ENCODE measurements around the gene CLRN1. TPM values are rescaled to one million over a fixed set of nuclear protein-coding genes. Genes with fewer than 3 reads are reported as not detected.

Gene CLRN1
- total and polyA plus RNA-seq, 2 of the 13 experiments (the other 11 are each of a cell fraction or from before 2014, with no cell fraction given) = not detected

DNA sequence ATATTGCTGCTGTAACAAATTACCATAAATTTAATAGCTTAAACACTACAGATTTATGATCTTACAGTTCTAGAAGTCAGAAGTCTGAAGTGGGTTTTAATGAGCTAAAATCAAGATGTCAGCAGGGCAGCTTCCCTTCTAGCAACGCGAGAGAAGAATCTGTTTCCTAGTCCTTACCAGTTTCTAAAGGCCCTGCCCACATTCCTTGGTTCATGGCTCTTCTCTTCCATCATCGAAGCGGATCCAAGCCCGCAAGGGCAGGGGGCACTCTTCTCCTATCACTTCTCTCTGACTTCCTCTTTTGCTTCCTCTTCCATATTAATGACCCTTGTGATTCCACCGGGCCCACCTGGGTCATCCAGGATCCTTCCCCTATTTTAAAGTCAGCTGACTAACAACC, 83.4 kb downstream of the CLRN1 start (continued):
- TF ChIP-seq, protein P1, sequence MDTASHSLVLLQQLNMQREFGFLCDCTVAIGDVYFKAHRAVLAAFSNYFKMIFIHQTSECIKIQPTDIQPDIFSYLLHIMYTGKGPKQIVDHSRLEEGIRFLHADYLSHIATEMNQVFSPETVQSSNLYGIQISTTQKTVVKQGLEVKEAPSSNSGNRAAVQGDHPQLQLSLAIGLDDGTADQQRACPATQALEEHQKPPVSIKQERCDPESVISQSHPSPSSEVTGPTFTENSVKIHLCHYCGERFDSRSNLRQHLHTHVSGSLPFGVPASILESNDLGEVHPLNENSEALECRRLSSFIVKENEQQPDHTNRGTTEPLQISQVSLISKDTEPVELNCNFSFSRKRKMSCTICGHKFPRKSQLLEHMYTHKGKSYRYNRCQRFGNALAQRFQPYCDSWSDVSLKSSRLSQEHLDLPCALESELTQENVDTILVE (CRISPR knock-in tag; IDR thresholded peaks at IDR 0.05) = no peak
- no peak for TF ChIP-seq JUNB (CRISPR knock-in tag; IDR thresholded peaks at IDR 0.05; ENCODE audit: borderline replicate concordance)
- TF ChIP-seq ZNF230 (CRISPR knock-in tag; IDR thresholded peaks at IDR 0.05) = no peak
- no peak for TF ChIP-seq MXD4 (CRISPR knock-in tag; IDR thresholded peaks at IDR 0.05)
- TF ChIP-seq, protein P2, sequence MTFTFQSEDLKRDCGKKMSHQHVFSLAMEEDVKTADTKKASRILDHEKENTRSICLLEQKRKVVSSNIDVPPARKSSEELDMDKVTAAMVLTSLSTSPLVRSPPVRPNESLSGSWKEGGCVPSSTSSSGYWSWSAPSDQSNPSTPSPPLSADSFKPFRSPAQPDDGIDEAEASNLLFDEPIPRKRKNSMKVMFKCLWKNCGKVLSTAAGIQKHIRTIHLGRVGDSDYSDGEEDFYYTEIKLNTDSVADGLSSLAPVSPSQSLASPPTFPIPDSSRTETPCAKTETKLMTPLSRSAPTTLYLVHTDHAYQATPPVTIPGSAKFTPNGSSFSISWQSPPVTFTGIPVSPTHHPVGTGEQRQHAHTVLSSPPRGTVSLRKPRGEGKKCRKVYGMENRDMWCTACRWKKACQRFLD (CRISPR knock-in tag; IDR thresholded peaks at IDR 0.05; ENCODE audit: borderline replicate concordance) = no peak

DNA sequence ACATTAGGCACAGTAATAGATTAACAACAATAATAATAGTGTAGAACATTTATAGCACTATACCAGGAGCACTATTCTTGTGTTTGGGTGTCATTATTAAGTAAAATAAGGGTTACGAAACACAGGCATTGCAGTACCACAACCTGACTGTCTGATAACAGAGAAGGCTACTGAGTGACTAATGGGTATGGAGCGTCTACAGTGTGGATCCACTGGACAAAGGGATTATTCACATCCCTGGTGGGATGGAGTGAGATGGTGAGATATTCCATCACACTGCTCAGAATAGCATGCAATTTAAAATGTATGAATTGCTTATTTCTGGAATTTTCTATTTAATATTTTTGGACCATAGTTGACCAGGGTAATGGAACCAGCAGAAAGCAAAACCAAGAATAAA, 85.5 kb downstream of the CLRN1 start:
- no peaks in the 10 kb centered on the region for H3K9me3 ChIP-seq (ENCODE audit: low read length)
- H3K36me3 ChIP-seq (replicated peaks in 1 of 2; ENCODE audit: control insufficient read depth in 1 of 2, insufficient read depth in 2 of 2, low read length in 2 of 2) = no peaks in the 10 kb centered on the region
- no peak for ATAC-seq
- no peak for FAIRE-seq
- H4K20me1 ChIP-seq (ENCODE audit: insufficient read depth, low read length) = no peaks in the 10 kb centered on the region
- in situ Hi-C loops (cut with HindIII; ENCODE audit: extremely low pct_ligation_motif_present, low pct_unique_long_range_greater_than_20kb) = no loop called here
- no peak overlapping the region for H3K4me2 ChIP-seq (ENCODE audit: low read depth, low read length)
- H3K9ac ChIP-seq (ENCODE audit: insufficient read depth, low read depth, low read length) = no peak overlapping the region
- H3K4me1 ChIP-seq (ENCODE audit: insufficient read depth, low read length) = no peaks in the 10 kb centered on the region
- intact Hi-C loops (cut with micrococcal nuclease; ENCODE audit: unreplicated experiment) = no loop called here
- no peaks in the 10 kb centered on the region for H3K79me2 ChIP-seq (ENCODE audit: insufficient read depth, low read length)
- H2AFZ ChIP-seq (ENCODE audit: low read length) = no peak overlapping the region
- 31% methylated on average over 2 of the region's 2 CpGs for WGBS (ENCODE audit: low lambda C conversion rate)
- no peak overlapping the region for H3K4me3 ChIP-seq (replicated peaks in 1 of 3; ENCODE audit: insufficient read depth in 1 of 3, low read depth in 2 of 3, low read length in 3 of 3)
- peaks cover 0 to 3% of the 10 kb centered on the region in 2 experiments; a peak in 2 of 5 replicates for H3K27me3 ChIP-seq (ENCODE audit: control insufficient read depth in 1 of 2, insufficient read depth in 2 of 2, low read length in 2 of 2)
- BruUV-seq (replicated peaks) = no TSS peak
- no peak overlapping the region for H3K27ac ChIP-seq (ENCODE audit: extremely low read length, insufficient read depth, low read length)
- DNase-seq (ENCODE audit: low spot score) = no peak
- CTCF ChIA-PET (ENCODE audit: low intra/inter-chr PET ratio, low total read pairs) = no interaction called here
- POLR2A ChIA-PET = no interaction called here
- TF ChIP-seq SP140L (CRISPR knock-in tag; IDR thresholded peaks at IDR 0.05; ENCODE audit: borderline replicate concordance) (no peak), ZFP37 (CRISPR knock-in tag; IDR thresholded peaks at IDR 0.05; ENCODE audit: borderline replicate concordance) (no peak), TOE1 (CRISPR knock-in tag; IDR thresholded peaks at IDR 0.05) (no peak), ZFP36L2 (CRISPR knock-in tag; IDR thresholded peaks at IDR 0.05) (no peak), ZNF431 (CRISPR knock-in tag; IDR thresholded peaks at IDR 0.05; ENCODE audit: borderline replicate concordance, low read depth) (no peak), GABPB1 (CRISPR knock-in tag; IDR thresholded peaks at IDR 0.05) (no peak), MXI1 (IDR thresholded peaks at IDR 0.05; ENCODE audit: borderline replicate concordance, low read depth, low read length) (no peak), ZNF598 (CRISPR knock-in tag; IDR thresholded peaks at IDR 0.05; ENCODE audit: borderline replicate concordance) (no peak), GATAD1 (CRISPR knock-in tag; IDR thresholded peaks at IDR 0.05) (no peak), ZNF567 (CRISPR knock-in tag; IDR thresholded peaks at IDR 0.05; ENCODE audit: borderline replicate concordance) (no peak)
- TF ChIP-seq, protein P3, sequence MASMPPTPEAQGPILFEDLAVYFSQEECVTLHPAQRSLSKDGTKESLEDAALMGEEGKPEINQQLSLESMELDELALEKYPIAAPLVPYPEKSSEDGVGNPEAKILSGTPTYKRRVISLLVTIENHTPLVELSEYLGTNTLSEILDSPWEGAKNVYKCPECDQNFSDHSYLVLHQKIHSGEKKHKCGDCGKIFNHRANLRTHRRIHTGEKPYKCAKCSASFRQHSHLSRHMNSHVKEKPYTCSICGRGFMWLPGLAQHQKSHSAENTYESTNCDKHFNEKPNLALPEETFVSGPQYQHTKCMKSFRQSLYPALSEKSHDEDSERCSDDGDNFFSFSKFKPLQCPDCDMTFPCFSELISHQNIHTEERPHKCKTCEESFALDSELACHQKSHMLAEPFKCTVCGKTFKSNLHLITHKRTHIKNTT (CRISPR knock-in tag; IDR thresholded peaks at IDR 0.05) = no peak
- TF ChIP-seq, protein P4, sequence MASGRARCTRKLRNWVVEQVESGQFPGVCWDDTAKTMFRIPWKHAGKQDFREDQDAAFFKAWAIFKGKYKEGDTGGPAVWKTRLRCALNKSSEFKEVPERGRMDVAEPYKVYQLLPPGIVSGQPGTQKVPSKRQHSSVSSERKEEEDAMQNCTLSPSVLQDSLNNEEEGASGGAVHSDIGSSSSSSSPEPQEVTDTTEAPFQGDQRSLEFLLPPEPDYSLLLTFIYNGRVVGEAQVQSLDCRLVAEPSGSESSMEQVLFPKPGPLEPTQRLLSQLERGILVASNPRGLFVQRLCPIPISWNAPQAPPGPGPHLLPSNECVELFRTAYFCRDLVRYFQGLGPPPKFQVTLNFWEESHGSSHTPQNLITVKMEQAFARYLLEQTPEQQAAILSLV (CRISPR knock-in tag; IDR thresholded peaks at IDR 0.05; ENCODE audit: borderline replicate concordance) = no peak
- TF ChIP-seq, protein P5, sequence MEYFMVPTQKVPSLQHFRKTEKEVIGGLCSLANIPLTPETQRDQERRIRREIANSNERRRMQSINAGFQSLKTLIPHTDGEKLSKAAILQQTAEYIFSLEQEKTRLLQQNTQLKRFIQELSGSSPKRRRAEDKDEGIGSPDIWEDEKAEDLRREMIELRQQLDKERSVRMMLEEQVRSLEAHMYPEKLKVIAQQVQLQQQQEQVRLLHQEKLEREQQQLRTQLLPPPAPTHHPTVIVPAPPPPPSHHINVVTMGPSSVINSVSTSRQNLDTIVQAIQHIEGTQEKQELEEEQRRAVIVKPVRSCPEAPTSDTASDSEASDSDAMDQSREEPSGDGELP (IDR thresholded peaks at IDR 0.05; ENCODE audit: borderline replicate concordance, low read depth) = no peak
- TF ChIP-seq, protein P6, sequence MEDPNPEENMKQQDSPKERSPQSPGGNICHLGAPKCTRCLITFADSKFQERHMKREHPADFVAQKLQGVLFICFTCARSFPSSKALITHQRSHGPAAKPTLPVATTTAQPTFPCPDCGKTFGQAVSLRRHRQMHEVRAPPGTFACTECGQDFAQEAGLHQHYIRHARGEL (CRISPR knock-in tag; IDR thresholded peaks at IDR 0.05) = no peak

Measured in HepG2 (cell line).